DMS114 treated with DMSO at 0.1 percent for 48 hours (cell line): ENCODE measurements around the gene KRTAP12-2.
"Not testable (repeated sequence)": the region's sequence is repeated elsewhere in the genome, so short reads cannot be mapped to it uniquely, and the experiment has no call there.

ENCODE experiments used
- DNase-seq: peaks from one replicate; lab custom pipeline; 2025; ENCODE audit not compliant: unreplicated experiment; lab: John Stamatoyannopoulos, UW

Gene KRTAP12-2

GRCh38 chr21:44653656-44654575 is 12.8 kb downstream of the KRTAP12-2 start:
- no peak for DNase-seq

DNA sequence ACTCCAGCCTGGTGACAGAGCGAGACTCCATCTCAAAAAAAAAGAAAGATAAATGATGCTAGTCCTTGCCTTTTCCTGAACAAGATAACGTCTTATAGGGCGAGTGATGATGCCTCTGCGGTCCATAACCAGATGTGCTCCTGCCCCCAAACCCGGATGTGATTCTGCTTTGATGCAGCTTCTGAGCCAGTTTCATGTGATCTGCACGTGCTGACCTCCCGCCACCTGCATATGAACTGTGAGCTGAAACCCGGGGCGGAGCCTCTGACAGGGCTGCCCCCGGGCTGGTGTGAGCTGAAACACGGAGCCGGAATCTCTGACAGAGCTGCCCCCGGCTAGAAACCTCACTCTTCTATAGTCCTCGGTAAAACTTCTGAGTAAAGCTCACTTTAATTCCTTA is 13.6 kb downstream of the KRTAP12-2 start:
- DNase-seq, result no peak

- DNase-seq, result no peak
Measured at GRCh38 chr21:44650973-44651675, 15.6 kb downstream of the KRTAP12-2 start.

GRCh38 chr21:44650265-44650972 is 16.3 kb downstream of the KRTAP12-2 start:
- no peak for DNase-seq

DNA sequence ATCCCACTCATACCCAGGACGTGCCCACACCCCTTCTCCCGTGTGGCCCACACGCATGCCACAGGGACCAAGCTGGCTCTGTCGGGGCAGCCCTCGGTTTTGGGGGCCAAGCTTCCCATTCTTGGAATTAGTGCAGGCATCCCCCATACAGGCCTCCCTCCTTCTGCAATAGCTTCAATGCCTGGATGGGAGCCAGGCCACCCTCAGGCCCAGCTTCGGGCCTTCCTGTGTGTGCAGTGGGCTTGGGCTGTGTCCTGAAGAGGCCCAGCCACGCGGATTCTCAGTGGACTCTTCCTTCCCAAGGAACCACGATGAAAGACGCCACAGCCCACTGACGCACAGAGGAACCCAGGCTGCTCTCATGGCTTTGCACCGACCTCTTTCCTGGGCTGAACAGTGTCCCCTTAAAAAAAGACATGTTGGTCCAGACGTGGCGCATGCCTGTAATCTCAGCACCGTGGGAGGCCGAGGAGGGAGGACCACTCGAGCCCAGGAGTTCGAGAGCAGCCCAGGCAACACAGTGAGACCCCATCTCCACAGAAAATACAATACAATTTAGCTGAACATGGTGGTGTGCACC is 17.1 kb downstream of the KRTAP12-2 start:
- DNase-seq, result no peak

GRCh38 chr21:44648557-44649311 is 18.0 kb downstream of the KRTAP12-2 start:
- no peak for DNase-seq

DNA sequence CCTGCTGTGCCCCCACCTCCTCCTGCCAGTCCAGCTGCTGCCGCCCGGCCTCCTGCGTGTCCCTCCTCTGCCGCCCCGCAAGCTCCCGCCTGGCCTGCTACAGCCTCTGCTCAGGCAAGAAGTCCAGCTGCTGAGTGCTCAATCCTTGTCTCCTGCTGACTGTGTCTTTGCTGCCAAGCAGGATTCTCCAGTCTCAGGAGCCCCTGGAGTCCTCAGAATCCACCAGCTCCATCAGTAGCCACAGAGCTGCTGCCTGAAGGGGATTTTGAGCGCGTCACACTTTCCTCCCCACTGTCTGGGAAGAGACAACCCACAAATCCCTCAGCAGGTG is 19.5 kb downstream of the KRTAP12-2 start:
- DNase-seq, result no peak

- DNase-seq, result not testable (repeated sequence)
Measured at GRCh38 chr21:44646366-44647221, 20.1 kb downstream of the KRTAP12-2 start, which contains the start of gene KRTAP10-11. TSS of gene KRTAP10-11 (plus strand) at chr21:44646414. CDS start at chr21:44646459, 45 bp downstream.

GRCh38 chr21:44644878-44645277 is 21.8 kb downstream of the KRTAP12-2 start:
- no peak for DNase-seq

DNA sequence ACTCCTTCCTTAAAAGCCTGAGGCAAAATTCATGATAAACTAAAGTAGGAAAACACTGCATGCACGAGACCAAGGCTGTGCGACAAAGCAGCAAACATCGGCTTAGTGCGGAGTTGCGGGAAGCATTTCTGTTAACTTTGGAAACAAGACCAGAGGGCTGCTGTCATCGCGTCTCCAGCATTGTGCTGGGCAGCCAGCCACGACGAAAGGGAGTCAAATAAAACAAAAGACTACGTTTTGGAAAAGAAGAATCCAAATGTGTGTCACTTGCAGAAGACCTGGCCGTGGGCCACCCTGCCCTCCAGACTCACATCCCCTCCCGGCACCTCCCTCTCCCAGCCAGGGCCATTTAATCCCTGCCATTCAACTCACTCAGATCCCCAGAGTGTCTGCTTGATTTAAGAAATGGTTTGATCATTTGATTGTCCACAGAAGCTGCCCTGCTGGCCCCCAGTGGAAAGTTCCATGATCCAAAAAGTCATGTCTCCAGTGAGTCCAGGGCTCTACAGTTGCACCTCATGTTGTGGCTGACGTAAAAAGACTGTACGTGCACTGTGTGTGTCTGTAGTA is 22.9 kb downstream of the KRTAP12-2 start:
- no peak for DNase-seq

- no peak for DNase-seq
Measured at GRCh38 chr21:44640761-44641160, 26.0 kb downstream of the KRTAP12-2 start.

GRCh38 chr21:44639331-44639655 is 27.4 kb downstream of the KRTAP12-2 start:
- no peak for DNase-seq

DNA sequence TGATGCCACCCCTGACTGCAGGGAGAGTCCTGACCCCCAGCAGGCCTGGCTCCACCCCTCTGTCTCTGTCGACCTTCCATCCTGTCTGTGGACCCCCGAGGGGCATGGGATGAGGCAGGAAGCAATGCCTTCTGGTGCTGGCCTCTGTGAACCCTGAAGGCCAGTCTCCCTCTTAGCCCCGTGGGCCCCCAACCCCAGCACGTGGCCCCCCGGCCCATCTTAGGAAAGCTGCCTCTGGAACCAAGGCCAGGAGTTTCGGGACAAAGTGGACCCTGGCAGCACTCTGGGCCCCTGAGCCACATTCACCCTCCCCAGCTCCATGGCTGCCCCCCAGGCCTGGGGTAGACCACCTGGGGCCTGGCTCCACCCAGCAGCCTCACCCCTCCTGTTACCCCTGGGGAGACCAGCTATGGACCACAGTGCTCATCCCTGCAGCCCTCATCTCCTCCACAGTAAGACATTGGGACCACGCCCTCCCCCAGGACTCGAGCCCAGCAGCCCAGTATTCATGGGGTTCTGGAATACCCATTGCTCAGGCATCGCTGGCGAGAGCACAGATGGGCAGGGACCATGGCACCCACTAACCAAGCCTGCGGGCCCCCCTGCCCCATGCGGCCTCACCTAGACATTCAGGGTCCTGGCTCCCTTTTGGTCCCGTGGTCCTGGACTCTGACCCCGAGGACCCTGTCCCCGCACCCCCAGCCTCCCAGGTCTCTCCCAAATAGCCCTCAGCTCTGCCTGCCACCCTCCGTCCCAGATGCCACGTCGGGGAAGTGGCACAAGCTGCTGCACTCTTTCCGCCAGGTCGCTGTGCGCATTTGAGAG is 28.0 kb downstream of the KRTAP12-2 start:
- DNase-seq, result not testable (repeated sequence)

- DNase-seq, result not testable (repeated sequence)
Measured at GRCh38 chr21:44637851-44638348, 28.8 kb downstream of the KRTAP12-2 start.

GRCh38 chr21:44637018-44637850 is 29.5 kb downstream of the KRTAP12-2 start, which contains the start of gene KRTAP10-10:
TSS of gene KRTAP10-10 (plus strand) at chr21:44637356. CDS start at chr21:44637418, 62 bp downstream.
- DNase-seq, result no peak

DNA sequence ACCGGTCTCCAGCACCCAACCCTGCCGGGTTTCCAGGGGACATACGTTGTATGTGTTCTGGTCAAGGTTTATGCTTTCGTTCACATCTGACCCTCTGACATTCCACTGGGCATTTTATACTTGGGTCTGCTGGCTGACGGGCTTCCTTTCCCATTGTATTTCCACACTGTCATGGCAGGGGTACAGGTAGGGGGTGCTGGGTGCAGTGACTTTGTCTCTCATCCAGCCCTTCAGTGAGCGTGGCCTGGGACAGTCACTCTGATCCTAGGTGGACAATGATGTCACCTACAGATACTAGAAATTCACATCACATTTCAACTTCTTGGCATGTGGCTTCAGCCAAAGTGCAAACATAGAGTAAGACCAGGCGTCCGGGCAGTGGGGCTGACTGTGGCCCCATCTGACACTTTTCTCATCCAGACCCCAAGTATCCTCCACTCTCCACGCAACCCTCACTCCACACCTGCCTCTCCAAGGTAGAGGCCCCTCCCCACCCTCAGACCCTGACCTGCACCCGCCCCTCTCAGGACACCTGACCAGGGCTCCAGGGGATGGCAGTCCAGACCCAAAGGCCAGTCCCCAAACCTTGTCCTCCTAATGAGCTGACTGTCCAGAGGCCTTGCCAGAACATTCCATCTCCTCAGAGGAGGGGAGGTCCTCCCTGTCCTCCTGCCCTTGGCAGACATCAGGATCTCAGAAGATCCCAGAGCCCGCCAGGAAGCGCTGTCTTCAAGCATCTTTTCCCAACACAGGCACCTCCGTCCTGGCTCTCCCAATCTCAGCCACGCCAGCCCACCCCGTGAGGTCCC is 30.3 kb downstream of the KRTAP12-2 start:
- DNase-seq, result no peak
